ENCODE data around the gene PROX2.

Gene PROX2

GRCh38 chr14:74920281-74920680, 44.3 kb upstream of the PROX2 start:
- H3K4me1 ChIP-seq (ENCODE audit: control insufficient read depth in 1 of 2, insufficient read depth in 1 of 2, low read depth in 1 of 2, low read length in 1 of 2), result peaks cover 3 to 7% of the 10 kb centered on the region in 2 experiments
- peaks cover 42% of the 10 kb centered on the region for H3K27me3 ChIP-seq
- no peak overlapping the region for H3K27ac ChIP-seq
- TF ChIP-seq CTCF (IDR thresholded peaks at IDR 0.05), result no peak
- no peak overlapping the region for H3K4me3 ChIP-seq (ENCODE audit: low read depth in 1 of 2, low read length in 1 of 2)
- H3K9me3 ChIP-seq, result no peaks in the 10 kb centered on the region
- H3K36me3 ChIP-seq, result no peaks in the 10 kb centered on the region

- Histone ChIP-seq H3K36me3 (no peaks in the 10 kb centered on the region), H3K9me3 (no peaks in the 10 kb centered on the region), H3K4me3 (ENCODE audit: low read depth in 1 of 2, low read length in 1 of 2) (no peak overlapping the region), H3K27ac (no peak overlapping the region), H3K27me3 (peaks cover 35% of the 10 kb centered on the region), H3K4me1 (ENCODE audit: control insufficient read depth in 1 of 2, insufficient read depth in 1 of 2, low read depth in 1 of 2, low read length in 1 of 2) (peaks cover 3 to 7% of the 10 kb centered on the region in 2 experiments)
- no peak for TF ChIP-seq CTCF (IDR thresholded peaks at IDR 0.05)
Measured at GRCh38 chr14:74919421-74920165, 43.6 kb upstream of the PROX2 start.

GRCh38 chr14:74918380-74918779, 42.4 kb upstream of the PROX2 start:
- H3K27me3 ChIP-seq, result peaks cover 24% of the 10 kb centered on the region

GRCh38 chr14:74917646-74918081, 41.7 kb upstream of the PROX2 start:
- TF ChIP-seq CTCF (IDR thresholded peaks at IDR 0.05), result no peak
- peaks cover 17% of the 10 kb centered on the region for H3K27me3 ChIP-seq
- no peaks in the 10 kb centered on the region for H3K9me3 ChIP-seq
- H3K4me3 ChIP-seq (ENCODE audit: low read depth in 1 of 2, low read length in 1 of 2), result no peak overlapping the region
- peaks cover 0 to 1% of the 10 kb centered on the region in 2 experiments for H3K4me1 ChIP-seq (ENCODE audit: control insufficient read depth in 1 of 2, insufficient read depth in 1 of 2, low read depth in 1 of 2, low read length in 1 of 2)
- H3K27ac ChIP-seq, result no peak overlapping the region
- H3K36me3 ChIP-seq, result no peaks in the 10 kb centered on the region

More at GRCh38 chr14:74918380-74918779, 42.4 kb upstream of the PROX2 start:
- TF ChIP-seq CTCF (IDR thresholded peaks at IDR 0.05), result no peak
- H3K4me3 ChIP-seq (ENCODE audit: low read depth in 1 of 2, low read length in 1 of 2), result no peak overlapping the region
- no peaks in the 10 kb centered on the region for H3K9me3 ChIP-seq
- H3K36me3 ChIP-seq, result no peaks in the 10 kb centered on the region
- no peak overlapping the region for H3K27ac ChIP-seq
- H3K4me1 ChIP-seq (ENCODE audit: control insufficient read depth in 1 of 2, insufficient read depth in 1 of 2, low read depth in 1 of 2, low read length in 1 of 2), result peaks cover 3 to 7% of the 10 kb centered on the region in 2 experiments

- Histone ChIP-seq H3K4me1 (ENCODE audit: control insufficient read depth in 1 of 2, insufficient read depth in 1 of 2, low read depth in 1 of 2, low read length in 1 of 2) (no peaks in the 10 kb centered on the region), H3K9me3 (no peaks in the 10 kb centered on the region), H3K27me3 (peaks cover 12% of the 10 kb centered on the region), H3K4me3 (ENCODE audit: low read depth in 1 of 2, low read length in 1 of 2) (no peak overlapping the region), H3K27ac (no peak overlapping the region), H3K36me3 (no peaks in the 10 kb centered on the region)
- TF ChIP-seq CTCF (IDR thresholded peaks at IDR 0.05), result no peak
Measured at GRCh38 chr14:74917178-74917543, 41.2 kb upstream of the PROX2 start.
